ENCODE data around the gene PVR.

DNA sequence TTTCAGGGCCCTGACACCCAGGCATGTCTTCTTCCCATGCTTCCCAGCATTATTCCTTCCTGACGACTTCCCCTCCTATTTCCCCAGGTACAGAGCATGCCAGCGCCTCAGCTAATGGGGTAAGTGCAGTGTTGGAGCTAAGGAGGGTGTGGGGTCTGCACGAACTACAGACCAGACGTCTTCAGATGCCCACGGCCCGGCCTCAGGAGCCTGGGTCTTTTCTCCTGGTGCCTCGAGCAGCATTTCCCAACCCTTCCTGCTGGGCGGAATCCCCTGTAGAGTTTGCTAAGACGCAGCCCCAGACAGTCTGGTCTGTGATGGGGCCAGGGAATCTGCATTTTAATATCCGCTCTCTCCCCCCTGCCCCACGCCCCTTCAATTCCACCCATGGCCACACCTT lies 17.5 kb downstream of the PVR start:
- no peak for TF ChIP-seq EZH2phosphoT487 (IDR thresholded peaks at IDR 0.05; ENCODE audit: borderline replicate concordance, low read length)
- TF ChIP-seq, protein P1, sequence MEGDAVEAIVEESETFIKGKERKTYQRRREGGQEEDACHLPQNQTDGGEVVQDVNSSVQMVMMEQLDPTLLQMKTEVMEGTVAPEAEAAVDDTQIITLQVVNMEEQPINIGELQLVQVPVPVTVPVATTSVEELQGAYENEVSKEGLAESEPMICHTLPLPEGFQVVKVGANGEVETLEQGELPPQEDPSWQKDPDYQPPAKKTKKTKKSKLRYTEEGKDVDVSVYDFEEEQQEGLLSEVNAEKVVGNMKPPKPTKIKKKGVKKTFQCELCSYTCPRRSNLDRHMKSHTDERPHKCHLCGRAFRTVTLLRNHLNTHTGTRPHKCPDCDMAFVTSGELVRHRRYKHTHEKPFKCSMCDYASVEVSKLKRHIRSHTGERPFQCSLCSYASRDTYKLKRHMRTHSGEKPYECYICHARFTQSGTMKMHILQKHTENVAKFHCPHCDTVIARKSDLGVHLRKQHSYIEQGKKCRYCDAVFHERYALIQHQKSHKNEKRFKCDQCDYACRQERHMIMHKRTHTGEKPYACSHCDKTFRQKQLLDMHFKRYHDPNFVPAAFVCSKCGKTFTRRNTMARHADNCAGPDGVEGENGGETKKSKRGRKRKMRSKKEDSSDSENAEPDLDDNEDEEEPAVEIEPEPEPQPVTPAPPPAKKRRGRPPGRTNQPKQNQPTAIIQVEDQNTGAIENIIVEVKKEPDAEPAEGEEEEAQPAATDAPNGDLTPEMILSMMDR (IDR thresholded peaks at IDR 0.05; ENCODE audit: low read depth, low read length, poor library complexity, severe bottlenecking): no peak

Measured in DOHH2 (cell line).